SH-SY5Y (cell line): Measurements from ENCODE around the gene EIPR1.

Experiments used
- GATA2 ChIP-seq: IDR thresholded peaks from 2 replicates; pipeline ENCODE4 v1.6.1; 2011; ENCODE audit warnings: mild to moderate bottlenecking, low read depth, low read length
- GATA3 ChIP-seq: IDR thresholded peaks from 2 replicates; pipeline ENCODE4 v1.6.1; 2011; ENCODE audit warnings: low read depth, mild to moderate bottlenecking, low read length, moderate library complexity

DNA sequence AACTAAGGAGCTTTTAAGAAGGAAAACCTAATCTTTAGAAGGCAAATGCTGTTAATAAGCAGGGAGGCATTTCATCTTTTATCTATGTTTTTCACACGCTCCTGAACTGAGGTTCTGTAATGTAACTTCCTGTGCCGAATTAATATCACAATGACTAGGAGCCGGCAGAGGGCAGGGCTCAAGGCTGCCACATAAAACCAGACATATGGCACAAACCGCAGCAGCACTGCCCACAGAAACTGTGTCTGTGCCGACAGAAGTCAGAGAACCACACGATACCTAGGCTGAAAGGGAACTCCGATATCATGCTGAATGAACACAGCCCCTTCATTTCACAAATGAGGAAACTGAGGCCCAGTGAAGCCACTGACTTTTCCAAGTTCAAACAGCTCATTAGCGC lies 112.1 kb downstream of the EIPR1 start:
- TF ChIP-seq GATA3 (no peak), GATA2 (no peak)
